IMR-90 (cell line): ENCODE data around the gene MFSD6. TPM values are rescaled to one million over a fixed set of nuclear protein-coding genes. Genes with fewer than 3 reads are reported as not detected.

Source experiments
- ATAC-seq: fragments of 200-7000 bp; cut with Tn5 transposase; 2 replicates; pipeline ENCODE4 v1.9.1; 2020; ENCODE audit warnings: low read depth, mild to moderate bottlenecking, moderate library complexity
- BruUV-seq: library from RNA; stranded (reverse); fragments of 400-500 nt; replicated peaks from 2 replicates; lab custom pipeline; 2021; lab: Mats Ljungman, UMichigan
- CTCF ChIA-PET: fragments of 300-600 bp; formaldehyde crosslinking; extraction: SDS; loops from one replicate; lab custom pipeline; 2021; ENCODE audit warnings: antibody characterized with exemption; lab: Yijun Ruan, JAX
- POLR2A ChIA-PET: fragments of 300-600 bp; sonication (Branson Sonifier 250); formaldehyde crosslinking; loops from one replicate; lab custom pipeline; 2022; ENCODE audit warnings: antibody characterized with exemption; ENCODE audit not compliant: unreplicated experiment; lab: Charles Lee
- DNase-seq: peaks from one replicate; pipeline ENCODE4 v3.0.0; 2013
- H2AFZ ChIP-seq: replicated peaks from 2 replicates; pipeline ENCODE3; 2013; ENCODE audit warnings: low read length, mild to moderate bottlenecking; ENCODE audit not compliant: poor library complexity
- H2AK5ac ChIP-seq: 2 replicates; pipeline ENCODE4 v1.6.1; 2013; ENCODE audit warnings: low read depth, low read length, inconsistent platforms
- H2AK9ac ChIP-seq: replicated peaks from 2 replicates; pipeline ENCODE3; 2013; ENCODE audit warnings: mild to moderate bottlenecking, low read depth, low read length, moderate library complexity; ENCODE audit not compliant: poor library complexity
- H2BK120ac ChIP-seq: 2 replicates; pipeline ENCODE4 v1.6.1; 2013; ENCODE audit warnings: low read depth, low read length, inconsistent platforms
- H2BK15ac ChIP-seq: 3 replicates; pipeline ENCODE4 v1.6.1; 2013; ENCODE audit warnings: low read depth, low read length, inconsistent platforms
- H2BK20ac ChIP-seq: 2 replicates; pipeline ENCODE4 v1.6.1; 2013; ENCODE audit warnings: low read depth, mild to moderate bottlenecking, inconsistent platforms, low read length, moderate library complexity
- H2BK5ac ChIP-seq: 2 replicates; pipeline ENCODE4 v1.6.1; 2013; ENCODE audit warnings: mild to moderate bottlenecking, low read depth, low read length, inconsistent platforms; ENCODE audit not compliant: poor library complexity, severe bottlenecking
- H3K14ac ChIP-seq: replicated peaks from 2 replicates; pipeline ENCODE4 v1.6.1; 2013; ENCODE audit warnings: low read depth, low read length, inconsistent platforms
- H3K18ac ChIP-seq: 2 replicates; pipeline ENCODE4 v1.6.1; 2013; ENCODE audit warnings: low read depth, low read length, control low read depth
- H3K23ac ChIP-seq: 2 replicates; pipeline ENCODE4 v1.6.1; 2013; ENCODE audit warnings: low read depth, low read length, inconsistent platforms
- H3K27ac ChIP-seq: 2 replicates; pipeline ENCODE4 v1.5.1; 2013; ENCODE audit warnings: mild to moderate bottlenecking, control low read depth, low read length; ENCODE audit not compliant: insufficient read depth
- H3K27me3 ChIP-seq: 2 replicates; pipeline ENCODE4 v1.6.1; 2013; ENCODE audit warnings: low read length; ENCODE audit not compliant: control insufficient read depth, insufficient read depth
- H3K36me3 ChIP-seq: 2 replicates; pipeline ENCODE4 v1.6.1; 2013; ENCODE audit warnings: low read length, mixed read lengths; ENCODE audit not compliant: control insufficient read depth, insufficient read depth
- H3K4ac ChIP-seq: 2 replicates; pipeline ENCODE4 v1.6.1; 2013; ENCODE audit warnings: low read depth, low read length, inconsistent platforms
- H3K4me1 ChIP-seq: 2 replicates; pipeline ENCODE4 v1.6.1; 2013; ENCODE audit warnings: low read length, mixed read lengths; ENCODE audit not compliant: control insufficient read depth, insufficient read depth
- H3K4me2 ChIP-seq: 2 replicates; pipeline ENCODE4 v1.6.1; 2013; ENCODE audit warnings: low read depth, mild to moderate bottlenecking, control low read depth, low read length, moderate library complexity
- H3K4me3 ChIP-seq: 2 replicates; pipeline ENCODE4 v1.5.1; 2013; ENCODE audit warnings: low read depth, mild to moderate bottlenecking, control low read depth, low read length, moderate library complexity; ENCODE audit not compliant: insufficient read depth
- H3K56ac ChIP-seq: 2 replicates; pipeline ENCODE4 v1.6.1; 2013; ENCODE audit warnings: low read length, inconsistent platforms; ENCODE audit not compliant: insufficient read depth; ENCODE audit errors: extremely low read depth
- H3K79me1 ChIP-seq, 2 experiments: 2 replicates each; pipeline ENCODE4 v1.6.1; 2013; ENCODE audit warnings: low read length in 2 of 2, inconsistent platforms in 1 of 2, low read depth in 1 of 2
- H3K9ac ChIP-seq: 2 replicates; pipeline ENCODE4 v1.6.1; 2013; ENCODE audit warnings: low read depth, low read length, control low read depth
- H3K9me1 ChIP-seq: 2 replicates; pipeline ENCODE4 v1.6.1; 2013; ENCODE audit warnings: low read length, inconsistent platforms; ENCODE audit not compliant: insufficient read depth
- H3K9me3 ChIP-seq: 2 replicates; pipeline ENCODE4 v1.6.1; 2013; ENCODE audit warnings: low read length; ENCODE audit not compliant: control insufficient read depth, insufficient read depth
- H4K20me1 ChIP-seq: 2 replicates; pipeline ENCODE4 v1.6.1; 2013; ENCODE audit warnings: low read length, inconsistent platforms; ENCODE audit not compliant: insufficient read depth
- H4K5ac ChIP-seq: 2 replicates; pipeline ENCODE4 v1.6.1; 2013; ENCODE audit warnings: mild to moderate bottlenecking, low read depth, low read length, control low read depth
- H4K8ac ChIP-seq, 2 experiments: 2 replicates each; pipeline ENCODE4 v1.6.1; 2013; ENCODE audit warnings: low read depth in 2 of 2, low read length in 2 of 2, control low read depth in 1 of 2, inconsistent platforms in 1 of 2
- H4K91ac ChIP-seq: 2 replicates; pipeline ENCODE4 v1.6.1; 2013; ENCODE audit warnings: low read depth, low read length, inconsistent platforms; ENCODE audit not compliant: insufficient read depth
- CEBPB ChIP-seq: IDR thresholded peaks from 2 replicates; pipeline ENCODE4 v1.6.1; 2012; ENCODE audit warnings: low read depth, low read length, improper control_type of control experiment
- FOS ChIP-seq: fragments of 150-350 bp; IDR thresholded peaks from 2 replicates; pipeline ENCODE4 v1.6.1; 2016; ENCODE audit warnings: low read depth, low read length
- MAZ ChIP-seq: IDR thresholded peaks from 2 replicates; pipeline ENCODE4 v1.6.1; 2012; ENCODE audit warnings: low read depth, mild to moderate bottlenecking, low read length, improper control_type of control experiment, moderate library complexity, borderline replicate concordance
- POLR2A ChIP-seq: IDR thresholded peaks from 2 replicates; pipeline ENCODE4 v1.6.1; 2012; ENCODE audit warnings: mild to moderate bottlenecking, low read depth, low read length
- RFX5 ChIP-seq: IDR thresholded peaks from 2 replicates; pipeline ENCODE4 v1.8.0; 2012; ENCODE audit warnings: low read depth, mild to moderate bottlenecking, low read length, moderate library complexity
- WGBS, 2 experiments: methylation state at CpG; one replicate each; pipeline versions ENCODE4 v1.1.5 to v1.1.7; 2013; ENCODE audit warnings: missing lambda C conversion rate in 2 of 2; ENCODE audit not compliant: insufficient read length in 1 of 2; ENCODE audit errors: extremely low coverage in 2 of 2; 5-methylcytosine and 5-hydroxymethylcytosine counted together
- dilution Hi-C: fragments of 300-500 bp; cut with HindIII; formaldehyde crosslinking; loops from one replicate; pipeline ENCODE4 v1.14.3; 2018; ENCODE audit warnings: low sequenced_read_pairs; ENCODE audit not compliant: unreplicated experiment
- in situ Hi-C: fragments of 300-500 bp; cut with MboI; formaldehyde crosslinking; loops from 3 replicates; pipeline ENCODE4 v1.14.3; 2019; ENCODE audit warnings: low sequenced_read_pairs, inconsistent platforms, mixed read lengths
- intact Hi-C: fragments of 100-400 bp; cut with micrococcal nuclease; formaldehyde crosslinking; loops from 2 replicates; pipeline ENCODE4 v1.10.0; 2022
- polyA plus RNA-seq, 3 experiments: library from polyadenylated mRNA; depleted of rRNA; stranded (reverse); fragments of >200 nt; gene quantifications; 2 replicates each; pipeline ENCODE4 v1.2.3, GENCODE V29; 2012; ENCODE audit warnings: low replicate concordance in 1 of 3
- total RNA-seq: library from RNA; depleted of rRNA; stranded (reverse); fragments of >200 nt; gene quantifications from 2 replicates; pipeline ENCODE4 v1.2.3, GENCODE V29; 2012

The MFSD6 gene
- total and polyA plus RNA-seq, 2 of the 4 experiments (the other 2 are of a cell fraction): 4.2 to 7.7 TPM

DNA sequence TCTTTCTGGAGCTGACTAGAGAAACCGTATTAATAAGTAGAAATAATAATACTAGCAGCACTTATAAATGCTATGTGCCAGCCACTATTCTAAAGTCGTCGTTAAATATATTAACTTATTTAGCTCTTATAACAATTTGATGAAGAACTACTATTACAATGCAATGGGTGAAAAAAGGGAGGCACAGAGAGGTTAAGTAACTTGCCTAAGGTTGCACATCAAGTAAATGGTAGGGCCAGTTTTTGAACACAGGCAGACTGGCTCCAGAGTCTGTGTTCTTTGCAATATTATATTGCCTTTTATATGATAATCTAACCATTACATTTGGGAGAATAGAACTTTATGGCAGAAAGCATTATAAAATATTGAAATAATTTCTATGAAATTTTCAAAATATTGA, 47.2 kb upstream of the MFSD6 start:
- no peak overlapping the region for H2BK5ac ChIP-seq
- DNase-seq: no peak
- BruUV-seq: no TSS peak

More for the DNA sequence above, 47.2 kb upstream of the MFSD6 start:
- Histone ChIP-seq H3K23ac (no peak overlapping the region), H3K9me1 (peaks cover 5% of the 10 kb centered on the region; the same call in 1 of the 2 replicates), H4K8ac (no peak overlapping the region), H3K14ac (no peak overlapping the region), H3K9me3 (no peaks in the 10 kb centered on the region), H3K56ac (no peak overlapping the region), H3K4me3 (no peak overlapping the region), H2AK5ac (no peak overlapping the region), H3K18ac (no peak overlapping the region), H3K27ac (no peak overlapping the region), H3K4ac (no peak overlapping the region), H4K20me1 (no peaks in the 10 kb centered on the region), H3K27me3 (no peaks in the 10 kb centered on the region), H3K9ac (no peak overlapping the region), H2BK15ac (no peak overlapping the region), H2BK120ac (no peak overlapping the region), H4K5ac (no peak overlapping the region), H3K4me2 (no peak overlapping the region), H2BK20ac (no peak overlapping the region), H2AFZ (no peak overlapping the region), H4K91ac (no peak overlapping the region), H3K79me1 (peaks cover 14 to 18% of the 10 kb centered on the region in 2 experiments), H3K4me1 (peaks cover 10% of the 10 kb centered on the region), H3K36me3 (peaks cover 4% of the 10 kb centered on the region; the same call in 1 of the 2 replicates), H2AK9ac (no peak overlapping the region)
- dilution Hi-C loops: no loop called here
- intact Hi-C loops: no loop called here
- no CpG with 5 or more reads among the region's 3 CpGs for WGBS, 2 experiments
- no peak for ATAC-seq
- in situ Hi-C loops: no loop called here
- TF ChIP-seq POLR2A: no peak
- TF ChIP-seq FOS: no peak
- TF ChIP-seq CEBPB: no peak
- TF ChIP-seq MAZ: no peak
- TF ChIP-seq RFX5: no peak
- ChIA-PET CTCF (interaction anchor here (1.2 kb wide), 1 partner anchor 41 kb away, joined by 3 read pairs; the partner anchor contains the start of gene HIBCH), POLR2A (interaction anchor here (0.6 kb wide), 1 partner anchor 234 kb away, joined by 3 read pairs; no protein-coding TSS in a partner anchor)
